Endothelial cell of umbilical vein (primary cell): ENCODE measurements around the gene GRAMD1B. TPM values are rescaled to one million over a fixed set of nuclear protein-coding genes. Genes with fewer than 3 reads are reported as not detected.

Experiments used
- BruUV-seq: library from RNA; stranded (reverse); fragments of 400-500 nt; replicated peaks from 2 replicates; lab custom pipeline; 2021; lab: Mats Ljungman, UMichigan
- CTCF ChIA-PET: fragments of 300-600, 350-600 bp; sonication (Branson Sonifier 250); formaldehyde crosslinking; loops from one replicate; lab custom pipeline; 2021; ENCODE audit warnings: antibody characterized with exemption, inconsistent platforms; lab: Charles Lee
- POLR2A ChIA-PET: fragments of 300-600, 350-600 bp; sonication (Branson Sonifier 250); formaldehyde crosslinking; loops from one replicate; lab custom pipeline; 2021; ENCODE audit warnings: antibody characterized with exemption, inconsistent platforms; lab: Charles Lee
- DNase-seq: peaks from one replicate; pipeline ENCODE4 v3.0.0-alpha.2; 2011; ENCODE audit warnings: low read depth, low spot score
- FAIRE-seq: peaks from 2 replicates; lab custom pipeline; 2011; peaks lifted over from hg19 to GRCh38; lab: Jason Lieb, UNC
- H2AFZ ChIP-seq: 2 replicates; pipeline ENCODE4 v1.6.0; 2012; ENCODE audit warnings: low read depth, low read length, control low read depth, inconsistent platforms
- H3K27ac ChIP-seq: 2 replicates; pipeline ENCODE4 v1.5.1; 2011; ENCODE audit warnings: low read depth, mild to moderate bottlenecking, control low read depth, low read length, moderate library complexity; ENCODE audit not compliant: insufficient read depth
- H3K27me3 ChIP-seq, 2 experiments: 2 replicates each; pipeline versions ENCODE4 v1.6.0 to v1.6.1; 2011; ENCODE audit warnings: low read length in 2 of 2, mixed read lengths in 1 of 2; ENCODE audit not compliant: control insufficient read depth in 2 of 2, insufficient read depth in 2 of 2
- H3K36me3 ChIP-seq, 2 experiments: 2 replicates in 1 of 2; 3 replicates in 1 of 2; pipeline ENCODE4 v1.5.1; 2011; ENCODE audit warnings: low read length in 2 of 2, mild to moderate bottlenecking in 1 of 2, moderate library complexity in 1 of 2; ENCODE audit not compliant: control insufficient read depth in 2 of 2, insufficient read depth in 2 of 2; ENCODE audit errors: extremely low read depth in 1 of 2
- H3K4me1 ChIP-seq: 3 replicates; pipeline ENCODE4 v1.5.1; 2011; ENCODE audit warnings: mild to moderate bottlenecking, low read length; ENCODE audit not compliant: control insufficient read depth, insufficient read depth; ENCODE audit errors: extremely low read depth
- H3K4me2 ChIP-seq: 2 replicates; pipeline ENCODE4 v1.6.1; 2011; ENCODE audit warnings: low read length, control low read depth, mixed read lengths; ENCODE audit not compliant: insufficient read depth
- H3K4me3 ChIP-seq, 3 experiments: fragments of 200-600 bp in 1 of 3; sonication (generic), shearing (Covaris generic) in 1 of 3; replicated peaks in 1 of 3; 2 replicates each; pipeline ENCODE4 v1.5.1; 2011 to 2016; ENCODE audit warnings: control low read depth in 3 of 3, low read length in 3 of 3, mild to moderate bottlenecking in 2 of 3, inconsistent platforms in 1 of 3, low read depth in 1 of 3, moderate library complexity in 1 of 3; ENCODE audit not compliant: insufficient read depth in 1 of 3
- H3K79me2 ChIP-seq: 2 replicates; pipeline ENCODE4 v1.6.0; 2012; ENCODE audit warnings: low read length, inconsistent platforms; ENCODE audit not compliant: control insufficient read depth, insufficient read depth
- H3K9ac ChIP-seq: replicated peaks from 2 replicates; pipeline ENCODE3; 2011; ENCODE audit warnings: low read length, control low read depth; ENCODE audit not compliant: insufficient read depth; ENCODE audit errors: extremely low read depth
- H3K9me1 ChIP-seq: replicated peaks from 3 replicates; pipeline ENCODE4 v1.6.0; 2011; ENCODE audit warnings: mild to moderate bottlenecking, low read length; ENCODE audit not compliant: control insufficient read depth, insufficient read depth; ENCODE audit errors: extremely low read depth
- H3K9me3 ChIP-seq: replicated peaks from 2 replicates; pipeline ENCODE4 v1.5.1; 2012; ENCODE audit warnings: low read length, inconsistent platforms; ENCODE audit not compliant: control insufficient read depth, insufficient read depth
- H4K20me1 ChIP-seq: replicated peaks from 2 replicates; pipeline ENCODE3; 2011; ENCODE audit warnings: mild to moderate bottlenecking, low read length; ENCODE audit not compliant: control insufficient read depth, insufficient read depth; ENCODE audit errors: extremely low read depth
- EZH2 ChIP-seq: IDR thresholded peaks from 2 replicates; pipeline ENCODE4 v1.6.1; 2012; ENCODE audit warnings: borderline replicate concordance, low read depth, mild to moderate bottlenecking, moderate library complexity, low read length, inconsistent platforms; ENCODE audit not compliant: severe bottlenecking
- FOS ChIP-seq: IDR thresholded peaks from 2 replicates; pipeline ENCODE4 v1.6.1; 2011; ENCODE audit warnings: mild to moderate bottlenecking, low read length, moderate library complexity, borderline replicate concordance; ENCODE audit not compliant: insufficient read depth
- POLR2A ChIP-seq: IDR thresholded peaks from 2 replicates; pipeline ENCODE4 v1.6.1; 2012; ENCODE audit warnings: low read depth, mild to moderate bottlenecking, control low read depth, low read length
- dilution Hi-C: fragments of 300-500 bp; cut with MboI; formaldehyde crosslinking; loops from one replicate; pipeline ENCODE4 v1.15.0; 2019; ENCODE audit warnings: low sequenced_read_pairs; ENCODE audit not compliant: extremely low pct_ligation_motif_present
- intact Hi-C: fragments of 100-400 bp; cut with micrococcal nuclease; formaldehyde crosslinking; loops from one replicate; pipeline ENCODE4 v1.10.0; 2022
- polyA plus RNA-seq, 4 experiments: library from polyadenylated mRNA; depleted of rRNA in 3 of 4; stranded (reverse) in 3 of 4; unstranded in 1 of 4; fragments of >200 nt; gene quantifications; 2 replicates each; pipeline versions ENCODE4 v1.2.1 to v1.2.3, GENCODE V29; 2011 to 2012; ENCODE audit warnings: missing spikeins in 1 of 4
- total RNA-seq: library from RNA; stranded (reverse); gene quantifications from 2 replicates; pipeline ENCODE4 v1.2.3, GENCODE V29; 2021

The GRAMD1B gene
- total and polyA plus RNA-seq, 2 donors (not counting 3 experiments of a cell fraction or from before 2014, with no cell fraction given): 5.1 to 11.1 TPM

DNA sequence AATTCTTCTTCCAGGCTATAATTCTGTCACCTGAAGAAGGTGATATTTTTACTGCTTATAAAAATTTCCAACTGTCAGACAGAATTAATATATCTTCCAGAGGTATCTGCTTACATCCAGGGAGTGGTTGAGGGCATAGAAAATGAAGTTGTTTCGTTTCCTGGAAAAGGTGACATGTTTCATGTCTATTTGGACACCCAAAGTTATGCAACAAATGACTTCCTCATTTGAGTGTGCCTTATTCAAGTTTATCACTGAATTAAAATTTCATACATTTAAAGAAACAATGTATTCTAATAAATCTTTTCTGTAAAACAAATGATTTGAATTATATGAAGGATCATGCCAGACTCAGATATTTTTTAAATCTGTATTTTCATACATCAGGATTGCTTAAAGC lies 8.5 kb upstream of the GRAMD1B start:
- POLR2A ChIA-PET: no interaction called here
- H3K9ac ChIP-seq: no peak overlapping the region
- no TSS peak for BruUV-seq

DNA sequence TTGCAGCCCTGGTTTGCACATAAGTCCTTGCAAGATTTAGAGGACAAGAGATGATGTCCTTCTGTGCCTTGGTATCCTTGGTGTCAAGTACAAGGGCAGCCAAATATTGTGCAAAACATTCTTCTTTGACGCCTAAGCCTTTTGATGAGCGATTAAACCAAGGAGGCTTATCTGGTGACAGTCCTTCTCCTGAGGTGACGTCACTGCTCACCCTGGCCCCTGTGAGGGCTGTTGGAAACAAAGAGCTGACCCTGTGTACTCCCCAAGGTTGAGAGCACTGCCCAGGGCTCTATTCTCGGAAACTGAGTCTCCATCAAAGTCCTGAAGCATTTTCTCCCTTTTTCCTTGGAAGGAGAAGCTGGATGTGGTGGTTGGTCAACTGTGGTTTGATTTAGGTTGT lies 4.7 kb upstream of the GRAMD1B start:
- peak; percentile 8 for TF ChIP-seq EZH2
- TF ChIP-seq POLR2A: no peak
- no peak for TF ChIP-seq FOS
- no peaks in the 10 kb centered on the region for H3K9me1 ChIP-seq
- no peak overlapping the region for H3K9ac ChIP-seq
- no peak overlapping the region for H2AFZ ChIP-seq
- no peak overlapping the region for H3K4me3 ChIP-seq
- no peaks in the 10 kb centered on the region for H3K79me2 ChIP-seq
- no peaks in the 10 kb centered on the region for H3K9me3 ChIP-seq
- no peak overlapping the region for H3K4me2 ChIP-seq
- POLR2A ChIA-PET: no interaction called here
- H4K20me1 ChIP-seq: no peaks in the 10 kb centered on the region
- H3K36me3 ChIP-seq: no peaks in the 10 kb centered on the region
- H3K27me3 ChIP-seq: peaks cover 33 to 44% of the 10 kb centered on the region in 2 experiments
- intact Hi-C loops: loop anchor here (10.0 kb wide), 1 partner anchor 551 kb away; no protein-coding TSS in a partner anchor
- dilution Hi-C loops: no loop called here
- DNase-seq: no peak
- no TSS peak for BruUV-seq
- CTCF ChIA-PET: interaction anchor here (1.4 to 4.7 kb wide), 2 partner anchors 12 to 18 kb away, joined by 6 to 43 read pairs; no protein-coding TSS in a partner anchor
- H3K27ac ChIP-seq: no peak overlapping the region
- H3K4me1 ChIP-seq: peaks cover 2% of the 10 kb centered on the region
- FAIRE-seq: no peak

More for the DNA sequence above, 8.5 kb upstream of the GRAMD1B start:
- intact Hi-C loops (loop anchor here (10.0 kb wide), 1 partner anchor 547 kb away; no protein-coding TSS in a partner anchor), dilution Hi-C loops (no loop called here)
- Histone ChIP-seq H2AFZ (no peak overlapping the region), H3K27ac (no peak overlapping the region), H3K27me3 (peaks cover 46 to 48% of the 10 kb centered on the region in 2 experiments), H3K79me2 (no peaks in the 10 kb centered on the region), H3K4me3 (no peak overlapping the region), H3K4me2 (no peak overlapping the region), H3K4me1 (no peaks in the 10 kb centered on the region), H3K36me3 (no peaks in the 10 kb centered on the region), H3K9me3 (no peaks in the 10 kb centered on the region), H3K9me1 (no peaks in the 10 kb centered on the region), H4K20me1 (no peaks in the 10 kb centered on the region)
- no peak for TF ChIP-seq EZH2
- no peak for DNase-seq
- no peak for FAIRE-seq
- CTCF ChIA-PET: interaction anchor here (1.2 kb wide), 1 partner anchor 57 kb away, joined by 4 read pairs; no protein-coding TSS in a partner anchor
